ENCODE measurements around the gene MYF5.
"Not testable (repeated sequence)": the region's sequence is repeated elsewhere in the genome, so short reads cannot be mapped to it uniquely, and the experiment has no call there.

Gene MYF5

DNA sequence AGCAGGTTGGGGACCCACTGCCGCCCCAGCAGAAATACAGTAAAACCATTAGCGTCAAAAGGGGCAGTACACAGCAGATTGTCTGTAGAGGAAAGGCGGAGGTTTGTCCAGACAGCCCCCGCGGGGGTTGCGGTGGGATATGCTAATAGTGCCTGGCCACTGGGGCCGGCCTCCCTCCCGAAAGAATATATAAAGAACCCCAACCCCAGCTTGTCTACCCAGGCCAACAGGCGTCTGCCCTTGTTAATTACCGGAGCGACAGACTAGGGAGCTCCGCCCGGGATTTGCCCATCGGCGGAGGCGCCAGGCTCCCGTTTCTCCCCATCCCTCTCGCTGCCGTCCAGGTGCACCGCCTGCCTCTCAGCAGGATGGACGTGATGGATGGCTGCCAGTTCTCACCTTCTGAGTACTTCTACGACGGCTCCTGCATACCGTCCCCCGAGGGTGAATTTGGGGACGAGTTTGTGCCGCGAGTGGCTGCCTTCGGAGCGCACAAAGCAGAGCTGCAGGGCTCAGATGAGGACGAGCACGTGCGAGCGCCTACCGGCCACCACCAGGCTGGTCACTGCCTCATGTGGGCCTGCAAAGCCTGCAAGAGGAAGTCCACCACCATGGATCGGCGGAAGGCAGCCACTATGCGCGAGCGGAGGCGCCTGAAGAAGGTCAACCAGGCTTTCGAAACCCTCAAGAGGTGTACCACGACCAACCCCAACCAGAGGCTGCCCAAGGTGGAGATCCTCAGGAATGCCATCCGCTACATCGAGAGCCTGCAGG lies at the start of gene MYF5:
MYF5 (plus strand) TSS at position 217 of the 774 bp plus-strand sequence; CDS start at position 369, 152 bp downstream.
- no peak for DNase-seq (ENCODE audit: low spot score)

DNA sequence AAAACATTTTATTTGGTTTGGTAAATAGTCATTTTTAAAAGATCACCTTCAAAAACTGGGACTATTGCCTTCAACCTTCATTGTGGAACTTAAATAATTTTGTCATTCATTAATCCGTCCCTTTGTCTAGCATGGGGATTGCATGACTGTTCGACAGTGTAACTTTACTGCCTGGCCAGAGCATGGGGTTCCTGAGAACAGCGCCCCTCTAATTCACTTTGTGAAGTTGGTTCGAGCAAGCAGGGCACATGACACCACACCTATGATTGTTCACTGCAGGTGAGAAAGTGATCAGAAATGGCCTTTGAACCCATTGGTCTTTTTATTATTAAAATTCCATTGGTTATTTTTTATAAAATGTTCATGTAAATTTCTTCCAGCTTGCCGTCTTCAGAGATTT lies 46.5 kb upstream of the MYF5 start:
- no peak for DNase-seq (ENCODE audit: low spot score)

DNA sequence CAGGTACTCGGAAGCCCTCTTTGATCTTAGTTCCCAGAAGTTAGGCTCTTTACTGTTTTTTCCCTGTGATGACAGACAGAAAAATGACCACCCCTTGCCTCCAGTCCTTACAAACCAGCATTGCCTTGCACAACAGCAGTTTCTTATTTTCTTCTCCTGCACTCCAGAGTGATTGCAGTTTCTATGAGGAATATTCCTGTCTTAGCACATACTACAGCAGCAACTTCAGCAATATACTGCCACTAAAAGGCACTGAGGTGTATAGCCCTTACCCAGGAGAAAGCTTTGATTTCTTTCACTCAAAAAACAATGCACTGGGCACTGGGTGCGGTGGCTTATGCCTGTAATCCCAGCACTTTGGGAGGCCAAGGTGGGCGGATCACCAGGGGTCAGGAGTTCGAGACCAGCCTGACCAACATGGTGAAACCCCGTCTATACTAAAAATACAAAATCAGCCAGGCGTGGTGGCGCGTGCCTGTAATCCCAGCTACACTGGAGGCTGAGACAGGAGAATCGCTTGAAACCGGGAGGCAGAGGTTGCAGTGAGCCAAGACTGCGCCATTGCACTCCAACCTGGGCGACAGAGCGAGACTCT lies 40.6 kb upstream of the MYF5 start:
- DNase-seq (ENCODE audit: low spot score): not testable (repeated sequence)

DNA sequence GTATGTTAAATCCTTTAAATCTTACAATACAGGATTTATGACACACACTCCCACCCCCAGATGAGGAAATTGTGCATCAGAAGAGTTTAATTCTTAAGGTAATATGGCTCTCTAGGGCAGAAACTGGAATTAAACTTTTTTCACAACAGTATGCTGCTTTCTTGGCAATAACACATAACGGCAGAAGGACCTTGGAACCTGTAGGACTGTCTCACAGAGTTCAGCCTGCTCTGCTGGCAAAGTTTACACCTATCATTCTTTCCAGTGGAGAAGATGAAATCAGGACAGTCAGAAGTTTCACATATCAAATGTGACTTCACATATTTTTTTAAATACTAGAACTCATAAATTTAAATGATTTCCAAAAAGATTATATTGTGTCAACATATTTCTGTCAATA lies 39.9 kb upstream of the MYF5 start:
- DNase-seq (ENCODE audit: low spot score): no peak

DNA sequence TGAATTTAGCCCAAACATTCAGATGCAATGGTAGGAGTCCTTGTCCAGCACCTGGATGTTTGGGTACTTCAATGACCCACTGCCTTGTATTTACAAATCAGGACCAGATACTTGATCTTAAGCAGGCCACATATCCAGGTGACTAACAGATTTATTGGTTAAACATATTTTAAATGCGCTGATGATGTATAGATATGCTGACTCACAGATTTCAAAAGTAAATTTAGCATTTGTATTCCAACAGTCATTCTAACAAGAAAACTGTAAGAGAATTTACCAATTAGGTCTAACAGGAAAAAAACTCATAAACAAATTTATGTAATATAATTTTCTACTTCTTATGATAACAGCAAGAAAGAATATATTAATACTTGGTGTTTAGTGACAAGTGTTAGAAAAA lies 38.7 kb upstream of the MYF5 start:
- DNase-seq (ENCODE audit: low spot score): no peak

DNA sequence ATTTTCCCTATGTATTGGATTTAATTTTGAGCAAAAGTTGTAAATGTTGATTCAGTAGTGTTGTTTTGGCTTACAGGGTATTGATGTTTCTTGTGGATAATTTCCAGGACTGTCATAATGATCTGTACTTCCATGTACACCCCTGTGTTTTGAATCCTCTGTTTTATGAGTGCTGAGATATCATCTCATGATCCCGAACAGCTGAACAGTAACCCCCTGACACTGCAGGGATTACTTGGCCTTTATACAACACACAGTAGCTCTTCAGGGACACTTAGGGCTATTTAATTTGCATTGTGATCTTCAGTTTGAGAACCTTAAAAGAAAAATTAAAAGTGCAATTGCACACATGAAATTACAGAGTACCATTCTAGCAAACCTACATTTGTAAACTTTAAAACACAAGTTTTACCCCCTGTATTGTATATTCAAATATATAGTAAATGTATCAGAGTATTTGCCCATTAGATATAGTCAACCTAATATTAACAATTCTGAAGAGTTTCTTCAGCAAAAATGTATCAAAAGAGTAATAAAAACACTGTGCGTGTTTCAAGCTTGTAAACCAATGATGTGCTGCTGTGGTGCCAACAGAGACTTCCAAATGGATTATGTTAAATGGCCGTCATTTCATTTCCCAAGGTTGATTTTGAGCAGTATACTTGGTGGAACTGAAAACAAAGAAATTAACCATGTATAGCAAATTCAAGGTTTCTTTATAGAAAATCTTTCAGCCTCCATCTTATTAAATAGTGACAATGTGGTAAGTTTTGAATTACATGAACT lies 37.2 kb upstream of the MYF5 start:
- no peak for DNase-seq (ENCODE audit: low spot score)

DNA sequence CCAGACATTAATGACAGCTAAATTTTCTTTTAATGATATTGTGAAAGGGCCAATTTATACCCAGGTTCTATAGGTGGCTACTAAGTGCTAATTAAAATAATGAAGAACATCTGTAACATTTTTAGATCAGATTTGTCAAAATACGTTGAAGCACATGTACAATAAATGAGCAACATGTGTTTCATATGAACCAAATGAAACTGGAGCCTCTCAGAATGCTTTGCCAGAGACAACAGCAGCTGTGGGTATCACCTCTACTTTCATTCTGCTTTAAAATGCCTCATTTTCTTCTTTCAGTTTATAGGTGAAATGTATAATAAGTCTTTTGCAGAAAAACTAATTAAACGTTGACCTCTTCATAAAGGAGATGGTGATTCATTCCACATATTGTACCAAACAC lies 35.4 kb upstream of the MYF5 start:
- no peak for DNase-seq (ENCODE audit: low spot score)

DNA sequence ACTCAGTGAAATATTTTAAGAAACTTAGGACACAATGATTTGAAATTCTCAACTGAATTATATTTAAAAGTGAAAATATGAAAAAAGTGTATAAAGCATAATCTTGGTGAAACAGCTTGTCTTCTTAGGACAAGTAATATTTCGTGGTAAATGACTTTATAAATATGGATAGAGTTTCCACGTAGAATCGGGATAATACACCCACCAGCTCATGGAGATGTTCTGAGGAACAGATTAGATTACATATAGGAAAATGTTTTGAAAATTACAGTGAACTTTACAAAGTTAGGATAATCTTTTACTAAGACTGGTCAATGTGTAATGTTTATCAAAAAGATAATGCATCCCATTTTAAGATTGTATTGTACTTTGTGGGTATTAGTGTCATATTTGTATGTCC lies 34.9 kb upstream of the MYF5 start:
- no peak for DNase-seq (ENCODE audit: low spot score)

DNA sequence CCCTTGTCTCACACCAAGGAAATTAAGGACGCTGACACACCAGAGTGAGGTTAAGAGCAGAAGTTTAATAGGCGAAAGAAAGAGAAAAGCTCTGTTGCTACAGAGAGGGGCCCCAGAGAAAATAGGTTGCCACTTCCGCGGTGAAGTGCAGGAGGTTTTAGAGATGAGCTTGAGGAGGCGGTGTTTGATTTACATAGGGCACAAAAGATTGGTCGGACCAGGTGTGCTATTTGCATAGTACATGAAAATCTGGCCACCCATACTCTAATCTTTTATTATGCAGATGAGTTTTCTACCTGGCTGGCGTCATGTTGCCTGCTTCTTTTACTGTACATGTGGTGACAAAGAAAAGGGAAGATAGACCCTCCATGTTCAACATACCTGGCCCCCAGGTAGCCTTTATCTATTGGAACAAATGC lies 32.6 kb upstream of the MYF5 start:
- no peak for DNase-seq (ENCODE audit: low spot score)

DNA sequence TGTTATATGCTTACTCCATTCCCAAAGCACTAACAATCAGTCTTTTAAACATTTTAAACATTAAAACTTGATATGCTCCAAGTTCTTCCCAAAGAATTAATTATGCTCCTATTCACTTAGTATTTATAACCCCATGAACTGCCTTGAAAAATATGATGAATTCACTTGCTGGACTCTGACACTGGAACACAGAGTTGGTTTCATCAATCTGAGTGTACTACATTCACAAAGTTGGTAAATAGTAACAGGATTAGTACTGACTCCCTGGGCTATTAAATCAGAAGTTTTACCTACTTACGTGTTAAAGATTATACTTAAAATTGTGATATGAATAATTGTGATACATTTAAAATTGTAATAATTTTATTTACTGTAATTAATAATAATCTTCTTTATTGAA lies 26.6 kb upstream of the MYF5 start:
- DNase-seq (ENCODE audit: low spot score): no peak

DNA sequence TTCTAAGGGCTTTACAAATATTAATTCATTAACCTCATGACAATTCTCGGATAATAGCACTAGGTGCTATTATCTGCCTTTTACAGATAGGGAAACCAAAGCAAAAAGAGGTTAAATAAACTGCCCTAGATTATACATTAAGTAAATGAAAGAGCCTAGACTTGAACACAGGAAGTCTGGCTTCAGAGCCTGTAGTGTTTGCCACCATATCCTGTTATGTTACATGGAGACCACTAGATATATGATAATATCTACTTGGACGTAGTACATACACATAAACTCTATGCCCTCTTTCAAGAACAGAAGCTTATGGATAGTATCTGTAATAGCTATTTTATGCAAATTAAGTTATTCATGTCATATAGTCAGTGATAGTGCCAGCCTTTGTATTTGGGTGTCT lies 26.2 kb upstream of the MYF5 start:
- no peak for DNase-seq (ENCODE audit: low spot score)

DNA sequence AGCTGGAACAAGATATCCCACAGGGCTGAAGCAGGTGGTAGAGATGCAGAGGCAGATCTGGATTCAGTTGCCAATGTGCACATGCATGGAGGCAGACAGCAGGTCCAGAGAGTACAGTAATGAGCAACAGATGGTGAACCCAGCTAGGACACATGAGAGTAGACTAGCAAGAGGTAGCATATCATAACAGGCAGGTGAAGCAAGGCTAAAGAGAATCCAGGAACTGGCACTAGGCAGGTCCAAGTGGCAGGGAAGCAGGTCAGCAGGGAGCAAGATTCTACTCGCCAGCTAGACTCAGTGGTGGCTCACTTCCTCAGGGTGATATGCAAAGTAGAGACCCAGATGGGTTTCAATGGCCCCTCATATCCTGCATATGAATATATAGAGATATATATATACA lies 24.6 kb upstream of the MYF5 start:
- DNase-seq (ENCODE audit: low spot score): no peak

DNA sequence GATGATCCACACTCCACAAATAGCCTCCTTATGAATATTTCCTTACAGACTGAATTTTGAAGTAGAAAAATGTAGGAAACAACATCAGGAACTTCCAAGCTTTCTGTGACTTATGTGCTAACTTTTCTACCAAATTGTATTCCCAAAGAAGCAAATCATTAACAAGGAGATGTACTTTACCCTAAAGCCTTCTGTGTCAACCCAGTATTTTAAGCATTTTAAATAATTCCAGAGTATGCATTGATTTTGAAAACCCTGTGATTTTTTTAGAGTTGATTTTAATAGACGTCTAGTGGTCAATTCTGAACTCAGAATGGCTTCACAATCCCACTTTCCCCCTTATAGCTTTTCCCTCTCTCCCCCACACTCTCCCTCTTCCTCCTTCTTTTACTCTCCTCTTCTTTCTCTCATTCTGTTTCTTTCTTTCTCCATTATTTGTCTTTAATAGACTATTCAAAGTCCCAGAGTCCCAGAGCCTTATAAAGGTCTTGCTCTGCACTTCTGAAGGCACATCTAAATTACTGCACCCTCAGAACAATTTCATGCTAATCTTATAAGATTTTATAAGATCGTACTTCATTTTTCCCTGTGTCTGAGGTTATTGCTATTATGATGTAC lies 19.3 kb upstream of the MYF5 start:
- DNase-seq (ENCODE audit: low spot score): no peak

DNA sequence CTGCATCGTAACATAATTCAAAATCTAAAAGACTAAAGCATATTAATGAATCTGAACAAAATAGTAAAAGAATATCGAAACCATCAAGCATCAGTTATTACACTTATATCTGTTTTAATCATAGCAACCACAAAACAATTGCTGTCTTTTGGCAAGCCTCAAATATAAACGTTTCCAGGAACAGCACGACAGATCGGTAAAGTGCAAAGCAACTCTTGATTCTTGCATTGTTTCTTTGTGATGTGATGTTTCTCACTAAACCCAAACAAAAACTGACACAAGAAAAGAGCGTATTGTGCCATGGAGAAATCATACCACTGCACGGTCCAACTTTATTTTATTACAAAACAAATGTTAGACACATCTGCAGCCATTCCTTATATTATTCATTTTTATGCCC lies 18.5 kb upstream of the MYF5 start:
- DNase-seq (ENCODE audit: low spot score): no peak

DNA sequence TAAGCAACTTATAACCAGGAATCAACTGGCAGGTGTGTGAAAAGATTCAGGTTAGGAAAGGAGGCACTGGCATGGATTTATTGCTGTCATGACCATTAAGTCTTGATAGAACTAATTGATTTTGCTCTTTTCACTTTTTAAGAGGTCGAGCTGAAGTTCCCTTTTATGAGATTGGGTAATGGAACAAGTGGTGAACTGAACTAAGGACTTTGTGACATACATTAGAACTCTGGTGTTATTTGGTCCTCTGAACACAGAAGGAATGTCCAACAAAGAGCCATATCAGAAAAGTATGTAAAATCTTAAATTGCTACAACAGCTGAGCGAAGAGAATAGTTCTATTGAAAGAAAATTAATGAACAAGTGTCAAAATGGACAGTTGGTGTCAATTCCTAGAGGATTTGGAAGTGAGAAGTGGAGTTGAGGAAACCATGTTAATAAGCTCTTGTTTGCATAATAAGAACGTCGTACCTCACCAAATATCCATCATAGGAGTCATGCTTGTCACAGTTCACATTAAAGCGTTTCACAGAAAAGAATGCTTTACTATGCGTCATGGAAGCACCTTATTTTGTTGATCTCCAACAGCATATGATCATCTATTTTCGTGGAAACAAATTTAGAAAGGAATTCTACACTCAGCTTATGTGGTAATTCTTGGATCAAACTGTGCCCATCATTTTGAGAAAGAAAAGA lies 17.7 kb upstream of the MYF5 start:
- no peak for DNase-seq (ENCODE audit: low spot score)

DNA sequence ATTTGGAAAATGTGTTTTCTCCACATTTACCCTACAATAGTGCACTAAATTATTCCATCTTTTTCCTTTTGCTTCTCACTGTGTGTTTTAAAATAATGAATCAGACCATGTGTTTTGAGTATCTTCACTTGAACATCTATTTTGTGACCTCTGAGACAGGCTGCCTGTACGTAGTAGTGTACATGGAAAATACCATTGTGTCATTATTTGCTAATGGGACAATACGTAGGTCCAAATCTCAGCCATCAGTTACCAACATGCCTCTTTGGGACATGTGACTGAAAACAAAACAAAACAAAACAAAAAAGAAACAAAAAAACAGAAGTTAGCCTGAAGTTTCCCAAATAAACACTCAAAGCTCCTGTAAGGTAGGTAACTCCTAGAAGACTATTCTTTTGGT lies 16.4 kb upstream of the MYF5 start:
- no peak for DNase-seq (ENCODE audit: low spot score)

DNA sequence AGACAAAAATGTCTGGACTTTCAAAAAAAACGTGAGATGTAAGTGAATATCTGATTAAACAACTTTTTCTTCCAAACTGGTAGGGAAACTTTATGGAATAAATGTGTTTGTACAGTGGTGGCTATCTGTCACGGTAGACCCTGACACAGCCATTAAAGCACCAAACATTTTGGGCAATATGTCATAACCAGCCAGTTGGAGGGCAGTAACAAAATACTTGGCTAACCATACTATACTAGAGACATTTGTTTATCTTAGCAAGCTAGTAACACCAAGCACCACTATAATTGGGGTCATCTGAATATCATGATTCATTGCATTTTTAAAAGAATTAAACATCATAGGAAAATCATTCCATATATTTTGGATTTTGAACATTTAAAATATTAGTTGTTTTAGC lies 15.3 kb upstream of the MYF5 start:
- no peak for DNase-seq (ENCODE audit: low spot score)

DNA sequence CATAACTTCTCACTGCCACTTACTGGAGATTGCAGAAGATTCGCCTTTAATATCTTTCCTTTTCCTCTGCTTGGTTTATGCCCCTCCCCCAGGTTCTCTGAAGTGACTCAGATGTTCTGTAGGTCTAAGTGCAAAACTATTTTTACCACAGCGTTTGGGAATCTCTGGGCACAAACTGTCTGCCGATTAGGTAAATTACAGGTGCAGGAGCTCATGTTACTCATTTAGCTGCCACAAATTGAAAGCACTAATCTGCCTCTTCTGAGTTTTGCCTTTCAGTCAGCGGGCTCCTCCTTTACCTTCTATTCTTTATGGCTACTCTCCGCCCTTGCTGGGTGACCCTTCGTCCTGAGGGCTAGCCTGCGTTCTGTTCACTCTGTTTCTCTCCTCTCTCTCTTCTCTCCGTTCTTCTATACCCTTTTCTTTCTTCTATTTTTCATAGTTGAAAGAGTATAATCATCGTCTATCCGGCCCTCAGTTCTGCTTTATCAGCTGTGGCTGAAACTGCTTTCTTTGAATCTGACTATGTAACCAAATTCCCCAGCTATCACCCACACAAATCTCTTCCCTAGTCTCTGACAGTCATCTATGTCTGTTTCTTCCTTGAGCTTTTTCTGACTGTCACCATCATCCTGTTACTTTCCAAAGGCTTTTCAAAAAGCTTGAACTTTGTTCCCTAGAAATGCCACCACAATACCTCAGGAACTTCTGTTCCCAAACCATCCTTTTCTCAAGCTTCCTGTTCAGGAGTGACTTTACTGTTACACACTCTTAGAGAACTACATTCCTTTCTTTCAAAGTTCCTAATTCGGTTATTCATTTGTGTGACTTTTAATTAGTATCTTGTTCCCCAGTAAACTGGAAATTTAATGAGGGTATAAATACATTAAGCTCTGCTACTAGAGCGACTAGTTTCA lies 13.6 kb upstream of the MYF5 start:
- DNase-seq (ENCODE audit: low spot score): no peak

DNA sequence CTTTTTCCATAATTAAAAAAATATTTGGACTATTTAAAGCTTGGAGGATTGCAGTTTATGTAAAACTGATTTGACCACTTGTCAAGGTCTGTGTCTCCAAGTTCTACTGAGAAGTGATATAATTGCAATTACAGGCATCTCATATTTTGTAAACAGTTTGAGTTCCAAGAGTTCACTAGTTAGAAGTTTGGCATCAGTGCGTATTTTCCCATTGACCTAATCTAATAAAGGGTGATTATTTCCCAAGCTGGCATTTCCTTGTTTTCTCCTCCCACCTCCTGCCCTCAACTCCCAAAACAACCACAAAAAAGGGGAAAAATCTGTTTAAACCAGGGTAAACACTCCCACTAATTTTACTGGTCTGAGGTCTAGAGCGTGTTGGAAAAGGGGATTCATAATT lies 12.3 kb upstream of the MYF5 start:
- DNase-seq (ENCODE audit: low spot score): no peak

DNA sequence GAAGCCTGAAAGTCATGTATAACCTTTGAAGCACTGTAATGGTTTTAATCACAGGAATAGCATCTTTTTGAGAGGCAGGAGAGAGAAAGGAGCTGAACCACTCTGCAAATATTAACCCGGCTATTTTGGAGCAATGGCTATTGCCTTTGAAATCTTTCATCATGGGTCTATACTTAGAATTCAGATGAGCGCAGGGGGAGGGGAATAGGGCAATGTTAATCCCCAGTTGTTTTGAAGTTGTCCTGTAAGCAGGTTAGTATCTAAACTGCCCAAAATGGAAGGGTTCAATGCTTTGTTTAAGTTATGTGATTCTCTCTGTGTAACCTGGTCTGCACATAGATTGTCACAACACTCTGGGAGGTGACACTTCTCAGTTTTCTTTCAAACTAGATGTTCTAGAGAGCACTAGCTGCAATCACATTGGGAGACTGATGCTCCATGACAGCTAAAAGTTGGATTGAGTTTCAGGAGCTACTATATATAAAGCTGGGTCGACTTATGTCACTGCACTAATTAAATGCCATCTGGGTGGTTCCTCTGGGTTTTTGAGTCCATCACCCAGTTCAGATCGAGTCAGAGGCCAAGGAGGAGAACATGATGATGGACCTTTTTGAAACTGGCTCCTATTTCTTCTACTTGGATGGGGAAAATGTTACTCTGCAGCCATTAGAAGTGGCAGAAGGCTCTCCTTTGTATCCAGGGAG lies 9.4 kb upstream of the MYF5 start, which contains the start of gene MYF6:
MYF6 (plus strand) TSS at position 509 of the 704 bp plus-strand sequence; CDS start at position 595, 86 bp downstream.
- DNase-seq (ENCODE audit: low spot score): no peak
